ENCODE data around the gene PCNT. TPM values are rescaled to one million over a fixed set of nuclear protein-coding genes. Genes with fewer than 3 reads are reported as not detected.

The PCNT gene
- total and polyA plus RNA-seq, 9 of the 15 experiments (the other 6 are each of a cell fraction or from before 2014, with no cell fraction given): 9.1 to 53.5 (median 31.3) TPM

DNA sequence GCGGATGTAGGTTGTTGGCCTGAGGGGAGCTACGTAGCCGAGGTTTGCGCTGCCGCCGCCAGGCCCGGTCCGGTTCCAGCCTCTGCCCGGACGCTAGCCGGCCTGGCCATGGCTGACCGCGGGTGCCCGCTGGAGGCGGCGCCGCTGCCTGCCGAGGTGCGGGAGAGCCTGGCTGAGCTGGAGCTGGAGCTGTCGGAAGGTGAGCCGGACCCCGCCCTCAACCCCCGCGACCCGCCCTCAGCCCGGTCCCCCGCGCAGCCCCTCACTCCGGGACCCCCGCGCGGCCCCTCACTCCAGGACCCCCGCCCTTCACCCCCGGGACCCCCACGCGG lies 135.0 kb downstream of the PCNT start (continued):
- no peak for TF ChIP-seq STAG1 (CRISPR knock-in tag; IDR thresholded peaks at IDR 0.05; ENCODE audit: borderline replicate concordance)
- TF ChIP-seq YY1 (IDR thresholded peaks at IDR 0.05; ENCODE audit: borderline replicate concordance in 1 of 3, control insufficient read depth in 1 of 3, extremely low read depth in 1 of 3, insufficient read depth in 3 of 3, insufficient read length in 1 of 3, insufficient replicate concordance in 2 of 3, low read depth in 1 of 3, low read length in 2 of 3): peak in 2 of 3 experiments; percentile 55 to 61
- 0 out of 2 replicates have a peak, but pooled peaks have one; percentile 80 for TF ChIP-seq NR4A1 (CRISPR knock-in tag; IDR thresholded peaks at IDR 0.05)
- TF ChIP-seq NR4A1 (tag; IDR thresholded peaks at IDR 0.05): 0 out of 2 replicates have a peak, but pooled peaks have one; percentile 13
- TF ChIP-seq CBX1 (IDR thresholded peaks at IDR 0.05; ENCODE audit: low read depth): 0 out of 2 replicates have a peak, but pooled peaks have one; percentile 8
- TF ChIP-seq NFYB (IDR thresholded peaks at IDR 0.05; ENCODE audit: extremely low read depth, insufficient read length): no peak
- peak; percentile 15 for TF ChIP-seq PHF20 (IDR thresholded peaks at IDR 0.05; ENCODE audit: partially characterized antibody)
- no peak for TF ChIP-seq SRSF3 (IDR thresholded peaks at IDR 0.05; ENCODE audit: insufficient read depth, low read length)
- no peak for TF ChIP-seq TFAM (CRISPR knock-in tag; conservative IDR thresholded peaks at IDR 0.05)
- peak; percentile 27; the same call in 1 of the 2 replicates for TF ChIP-seq NFIC (IDR thresholded peaks at IDR 0.05)
- no peak for TF ChIP-seq HCFC1 (IDR thresholded peaks at IDR 0.05; ENCODE audit: low read depth, low read length)
- TF ChIP-seq CBX3 (IDR thresholded peaks at IDR 0.05; ENCODE audit: borderline replicate concordance in 1 of 2, low read length in 2 of 2): no peak
- no peak for TF ChIP-seq REST (IDR thresholded peaks at IDR 0.05; ENCODE audit: borderline replicate concordance)
- no peak for TF ChIP-seq REST (CRISPR knock-in tag; IDR thresholded peaks at IDR 0.05; ENCODE audit: low read depth)
- no peak for TF ChIP-seq NELFE (IDR thresholded peaks at IDR 0.05; ENCODE audit: insufficient read depth, insufficient read length)
- no peak for TF ChIP-seq ZNF408 (CRISPR knock-in tag; IDR thresholded peaks at IDR 0.05; ENCODE audit: low read depth)
- peak in 1 of 2 experiments; percentile 62; a peak in 2 of 4 replicates for TF ChIP-seq SIN3A (IDR thresholded peaks at IDR 0.05; ENCODE audit: borderline replicate concordance in 2 of 2, control insufficient read depth in 1 of 2, low read depth in 2 of 2, low read length in 2 of 2)
